ENCODE results near the gene SLC35F2.

SLC35F2 gene

DNA sequence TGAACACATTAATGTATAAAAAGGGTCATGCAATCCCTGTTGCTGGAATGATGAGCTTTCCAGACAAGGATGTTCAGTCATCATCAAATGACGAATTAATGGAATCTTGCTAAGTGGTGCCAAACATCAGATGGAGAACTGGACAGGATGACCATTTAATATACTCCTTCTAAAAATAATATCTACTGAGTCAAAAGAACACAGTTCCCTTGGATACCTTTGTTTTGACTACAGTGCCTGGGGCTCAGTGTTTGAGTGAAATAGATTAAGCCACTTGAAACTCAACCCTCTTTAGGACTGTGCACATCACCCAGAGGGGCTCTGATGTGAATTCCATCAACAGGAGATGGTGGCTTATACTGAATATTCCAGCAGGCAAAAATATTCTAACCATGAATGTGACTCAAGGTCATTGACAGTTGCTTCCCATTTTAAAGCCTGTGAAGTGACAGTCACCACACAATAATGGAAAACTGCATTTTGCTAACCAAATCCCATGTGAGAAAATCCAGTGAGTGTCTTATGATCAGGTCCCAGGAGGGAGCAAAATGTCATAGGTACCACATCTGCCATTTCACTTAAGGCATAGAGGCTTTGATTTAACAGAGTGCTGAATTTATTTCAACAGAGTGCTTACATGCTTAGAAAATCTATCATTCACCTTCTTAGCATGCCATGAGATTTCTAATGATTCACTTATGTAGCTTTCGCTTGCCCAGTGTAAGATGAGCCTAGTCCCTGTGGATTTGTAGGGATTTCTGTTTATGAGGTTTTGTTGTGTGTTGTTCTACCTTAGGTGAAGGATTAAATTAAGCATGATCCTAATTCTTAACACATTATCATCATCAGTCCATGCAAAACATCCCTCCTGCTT, 105.4 kb downstream of the SLC35F2 start:
- Mint-ChIP-seq H3K9me3 (no peaks in the 10 kb centered on the region), H3K27me3 (peaks cover 9% of the 10 kb centered on the region), H3K4me1 (ENCODE audit: low read depth) (no peaks in the 10 kb centered on the region), H3K4me3 (no peak overlapping the region), H3K27ac (no peak overlapping the region), H3K36me3 (ENCODE audit: low read depth) (no peaks in the 10 kb centered on the region)
- intact Hi-C loops (cut with micrococcal nuclease) = no loop called here

DNA sequence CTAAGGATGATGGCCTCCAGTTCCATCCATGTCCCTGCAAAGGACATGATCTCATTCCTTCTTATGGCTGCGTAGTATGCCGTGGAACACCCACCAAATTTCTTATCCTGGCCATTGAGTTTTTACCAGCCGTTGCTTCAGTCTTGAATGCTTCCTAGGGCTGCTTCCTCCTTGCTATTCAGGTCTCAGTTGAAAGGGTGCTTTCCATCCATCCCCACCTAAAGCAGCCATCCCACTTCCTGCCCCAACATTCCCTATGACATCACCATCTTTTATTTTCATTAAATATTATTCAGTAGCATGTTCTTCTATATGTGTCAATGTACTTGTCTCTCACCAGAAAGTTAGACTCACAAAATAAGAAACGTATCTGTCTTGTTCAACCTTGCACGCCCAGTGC, 106.1 kb downstream of the SLC35F2 start:
- intact Hi-C loops (cut with micrococcal nuclease) = no loop called here
- Mint-ChIP-seq H3K4me3 (no peak overlapping the region), H3K36me3 (ENCODE audit: low read depth) (no peaks in the 10 kb centered on the region), H3K9me3 (no peaks in the 10 kb centered on the region), H3K27ac (no peak overlapping the region), H3K4me1 (ENCODE audit: low read depth) (no peaks in the 10 kb centered on the region), H3K27me3 (peaks cover 12% of the 10 kb centered on the region)

DNA sequence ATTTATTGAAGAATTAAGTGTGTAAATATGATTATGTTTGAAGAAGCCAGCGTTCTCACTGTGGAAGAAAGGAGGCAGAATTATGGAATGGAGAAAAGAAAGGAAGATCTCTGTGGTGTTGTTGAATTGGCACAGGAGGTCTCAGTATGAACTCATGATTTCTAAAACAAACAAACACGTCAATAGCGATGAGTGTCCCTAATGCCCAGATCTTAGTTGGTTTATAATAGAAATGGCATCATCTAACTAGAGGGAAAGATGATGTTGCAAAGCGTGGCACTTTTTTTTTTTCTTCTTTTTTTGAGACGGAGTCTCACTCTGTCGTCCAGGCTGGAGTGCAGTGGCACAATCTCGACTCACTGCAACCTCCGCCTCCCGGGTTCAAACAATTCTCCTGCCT, 107.5 kb downstream of the SLC35F2 start:
- H3K4me1 Mint-ChIP-seq (ENCODE audit: low read depth) = no peaks in the 10 kb centered on the region
- H3K36me3 Mint-ChIP-seq (ENCODE audit: low read depth) = no peaks in the 10 kb centered on the region
- H3K4me3 Mint-ChIP-seq = no peak overlapping the region
- no peak overlapping the region for H3K27ac Mint-ChIP-seq
- intact Hi-C loops (cut with micrococcal nuclease) = no loop called here
- H3K27me3 Mint-ChIP-seq = peaks cover 12% of the 10 kb centered on the region
- H3K9me3 Mint-ChIP-seq = no peaks in the 10 kb centered on the region

DNA sequence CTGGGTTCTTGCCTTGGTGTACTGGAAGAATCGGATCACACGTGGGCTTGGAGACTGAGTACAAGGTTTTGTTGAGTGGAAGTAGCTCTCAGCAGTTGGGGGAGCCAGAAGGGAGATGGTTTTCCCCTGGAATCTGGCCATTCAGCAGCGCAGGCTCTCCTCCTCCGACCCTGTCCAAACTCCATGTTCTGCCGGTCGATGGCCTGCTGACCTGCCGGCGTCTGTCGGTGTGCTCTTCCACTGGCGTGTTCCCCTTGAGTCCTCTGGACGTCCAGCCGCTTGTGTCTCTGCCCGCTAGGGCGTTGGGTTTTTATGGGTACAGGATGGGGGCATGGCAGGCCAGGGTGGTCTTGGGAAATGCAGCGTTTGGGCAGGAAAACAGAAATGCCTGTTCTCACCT, 108.3 kb downstream of the SLC35F2 start:
- H3K27me3 Mint-ChIP-seq = peaks cover 16% of the 10 kb centered on the region
- H3K27ac Mint-ChIP-seq = no peak overlapping the region
- intact Hi-C loops (cut with micrococcal nuclease) = no loop called here
- no peak overlapping the region for H3K4me3 Mint-ChIP-seq
- no peaks in the 10 kb centered on the region for H3K9me3 Mint-ChIP-seq
- no peaks in the 10 kb centered on the region for H3K36me3 Mint-ChIP-seq (ENCODE audit: low read depth)
- no peaks in the 10 kb centered on the region for H3K4me1 Mint-ChIP-seq (ENCODE audit: low read depth)

DNA sequence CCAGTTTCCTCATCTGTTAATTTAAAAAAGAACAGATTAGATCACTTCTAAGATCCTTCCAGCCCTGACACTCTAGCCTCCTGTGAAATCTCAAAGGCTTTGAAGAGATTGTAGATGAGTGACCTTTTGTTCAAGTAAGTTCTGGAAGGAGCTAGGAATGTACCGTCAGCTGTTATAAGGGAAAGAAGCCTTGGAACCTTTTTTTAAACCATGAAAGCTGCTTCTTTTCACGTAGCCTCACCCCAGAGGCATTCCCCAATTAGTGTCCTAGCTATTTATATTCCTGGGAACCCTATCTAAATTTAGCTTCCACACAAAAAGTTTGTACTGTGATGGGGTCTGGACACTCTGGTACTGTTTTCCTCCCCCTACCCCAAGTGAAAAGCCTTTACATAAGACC, 111.0 kb downstream of the SLC35F2 start:
- Mint-ChIP-seq H3K9me3 (no peaks in the 10 kb centered on the region), H3K36me3 (ENCODE audit: low read depth) (no peaks in the 10 kb centered on the region), H3K27ac (no peak overlapping the region), H3K4me3 (no peak overlapping the region), H3K27me3 (peaks cover 16% of the 10 kb centered on the region), H3K4me1 (ENCODE audit: low read depth) (no peaks in the 10 kb centered on the region)
- intact Hi-C loops (cut with micrococcal nuclease) = no loop called here

DNA sequence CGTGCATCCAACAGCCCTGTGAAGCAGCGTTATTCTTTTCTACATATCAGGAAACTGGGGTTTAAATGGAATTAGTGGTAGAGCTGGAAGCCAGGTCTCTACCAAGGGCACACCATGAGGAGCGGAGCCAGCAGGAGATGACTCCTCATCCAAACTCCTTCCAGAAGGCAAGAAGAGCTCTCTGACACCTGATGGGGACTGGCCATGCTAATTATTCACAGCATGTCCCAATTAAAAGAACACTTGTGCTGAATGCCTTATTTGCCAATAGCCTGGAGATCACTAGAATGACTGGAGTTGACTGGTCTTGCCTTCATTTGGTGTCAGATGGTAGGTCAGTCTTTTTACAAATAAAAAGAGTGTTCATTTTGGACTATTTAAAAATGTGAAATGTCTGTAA, 113.9 kb downstream of the SLC35F2 start:
- Mint-ChIP-seq H3K36me3 (ENCODE audit: low read depth) (no peaks in the 10 kb centered on the region), H3K27me3 (peaks cover 12% of the 10 kb centered on the region), H3K9me3 (no peaks in the 10 kb centered on the region), H3K4me3 (no peak overlapping the region), H3K4me1 (ENCODE audit: low read depth) (no peaks in the 10 kb centered on the region), H3K27ac (no peak overlapping the region)
- intact Hi-C loops (cut with micrococcal nuclease) = no loop called here

DNA sequence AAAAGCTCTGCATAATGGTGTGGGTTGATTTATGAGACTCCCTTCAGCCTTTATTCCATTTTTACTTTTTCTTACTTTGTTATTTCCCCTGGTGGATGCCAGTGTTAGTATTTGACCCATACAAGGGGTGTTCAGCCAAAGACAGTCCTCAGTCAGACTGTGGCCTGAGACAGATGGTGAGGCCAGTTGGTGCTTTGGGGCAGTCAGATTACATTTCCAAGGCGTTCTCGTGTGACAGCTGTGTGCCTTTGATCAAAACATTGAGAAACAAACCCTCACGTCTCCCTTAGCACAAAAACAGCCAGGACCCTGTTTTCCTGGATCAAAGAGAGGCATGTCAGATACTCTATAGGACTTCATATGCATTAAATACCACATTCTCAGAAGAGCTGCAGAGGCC, 115.4 kb downstream of the SLC35F2 start:
- intact Hi-C loops (cut with micrococcal nuclease) = no loop called here
- H3K27me3 Mint-ChIP-seq = peaks cover 7% of the 10 kb centered on the region
- H3K4me1 Mint-ChIP-seq (ENCODE audit: low read depth) = no peaks in the 10 kb centered on the region
- H3K4me3 Mint-ChIP-seq = no peak overlapping the region
- no peaks in the 10 kb centered on the region for H3K36me3 Mint-ChIP-seq (ENCODE audit: low read depth)
- no peaks in the 10 kb centered on the region for H3K9me3 Mint-ChIP-seq
- H3K27ac Mint-ChIP-seq = no peak overlapping the region

DNA sequence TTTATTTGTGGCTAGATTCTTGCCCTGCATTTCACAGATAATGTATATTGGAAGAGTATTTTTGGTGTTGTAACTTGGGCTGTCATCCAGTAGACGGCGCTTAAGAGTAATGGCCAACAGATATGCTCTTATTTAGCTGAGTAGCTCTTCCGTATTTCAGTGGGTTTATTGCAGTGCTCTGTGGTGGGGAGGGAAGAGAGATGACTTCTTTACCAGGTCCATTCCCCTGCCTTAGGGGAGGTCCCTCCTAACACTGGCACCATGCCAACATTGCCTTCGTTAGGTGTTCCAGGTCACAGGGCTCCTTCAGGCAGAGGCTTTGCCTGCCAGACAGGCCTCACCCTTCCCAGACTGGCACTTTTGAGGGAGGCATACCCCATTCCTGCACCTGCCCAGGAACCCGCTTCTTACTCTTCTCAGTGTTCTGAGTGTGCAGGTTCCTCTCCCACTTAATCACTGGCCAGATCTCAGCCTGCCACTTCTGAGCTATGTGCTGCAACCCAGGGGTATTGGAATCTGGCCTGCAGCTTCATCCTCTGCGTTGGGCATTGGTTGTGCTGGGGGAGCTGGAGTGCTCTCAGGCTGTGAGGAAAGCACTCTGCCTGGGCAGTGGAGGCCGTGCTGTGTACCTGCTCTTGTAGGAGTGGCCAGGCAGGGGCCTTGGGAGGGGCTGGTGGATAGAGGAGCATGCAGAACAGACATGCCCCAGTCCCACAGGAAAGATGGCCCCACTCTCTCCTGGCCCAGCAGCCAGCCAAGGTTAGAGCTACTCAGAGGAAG, 117.4 kb downstream of the SLC35F2 start:
- Mint-ChIP-seq H3K27me3 (peaks cover 4% of the 10 kb centered on the region), H3K4me1 (ENCODE audit: low read depth) (no peaks in the 10 kb centered on the region), H3K36me3 (ENCODE audit: low read depth) (no peaks in the 10 kb centered on the region), H3K27ac (no peak overlapping the region), H3K9me3 (no peaks in the 10 kb centered on the region), H3K4me3 (no peak overlapping the region)
- intact Hi-C loops (cut with micrococcal nuclease) = loop anchor here (2.0 kb wide), 1 partner anchor 156 kb away; no protein-coding TSS in a partner anchor

Data from dendritic cell treated with granulocyte-macrophage colony-stimulating factor and Interleukin-4, amounts not matched to agents 40 ng/mL and 50 ng/mL, for 4 days (primary cell).